NB4 (cell line): ENCODE data around the gene PROM1.

Source experiments
- MYC ChIP-seq: IDR thresholded peaks from 2 replicates; pipeline ENCODE4 v1.6.1; 2011; ENCODE audit warnings: low read depth, low read length
- POLR2A ChIP-seq: IDR thresholded peaks from 2 replicates; pipeline ENCODE4 v1.6.1; 2011; ENCODE audit warnings: mild to moderate bottlenecking; ENCODE audit not compliant: insufficient read length; ENCODE audit errors: extremely low read depth
- TF ChIP-seq, protein P1 (sequence below): IDR thresholded peaks from one replicate; pipeline ENCODE4 v1.5.1; 2012; ENCODE audit warnings: low read depth, low read length
- TF ChIP-seq, protein P2 (sequence below): IDR thresholded peaks from 2 replicates; pipeline ENCODE4 v1.6.1; 2011; ENCODE audit warnings: low read depth, low read length

DNA sequence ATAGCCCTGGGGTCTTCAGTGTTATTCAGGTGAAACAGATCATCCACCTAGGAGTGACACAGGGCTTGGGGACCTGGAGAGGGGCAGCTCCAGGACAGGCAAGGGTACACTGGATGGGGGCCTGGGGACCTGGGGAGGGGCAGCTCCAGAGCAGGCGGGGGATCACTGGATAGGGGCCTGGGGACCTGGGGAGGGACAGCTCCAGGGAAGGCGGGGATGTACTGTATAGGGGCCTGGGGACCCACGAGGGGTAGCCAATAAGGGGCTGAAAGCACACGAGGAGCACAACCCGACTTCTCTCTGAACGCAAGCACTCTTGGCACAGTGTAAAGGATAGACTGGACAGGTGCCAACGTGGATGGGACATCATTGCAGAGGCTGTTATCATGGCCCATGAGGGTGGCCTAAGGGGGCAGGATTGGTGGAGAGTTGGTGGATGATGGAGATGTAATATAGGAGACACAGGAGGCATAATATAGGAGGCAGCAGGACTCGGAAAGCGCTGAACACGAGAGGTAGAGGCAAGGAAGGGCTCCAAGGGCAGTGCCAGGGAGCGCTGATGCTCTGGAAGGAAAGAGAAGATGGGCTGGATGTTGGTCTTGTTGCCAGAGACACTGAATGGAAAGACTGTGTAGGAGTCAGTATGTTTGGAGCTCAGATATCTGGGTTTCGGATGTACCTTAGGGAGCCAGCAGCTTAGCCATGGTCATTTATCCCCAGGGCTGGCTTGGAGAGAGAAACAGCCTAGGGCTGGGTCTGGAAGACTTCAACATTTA lies 82.9 kb downstream of the PROM1 start:
- TF ChIP-seq, protein P1, sequence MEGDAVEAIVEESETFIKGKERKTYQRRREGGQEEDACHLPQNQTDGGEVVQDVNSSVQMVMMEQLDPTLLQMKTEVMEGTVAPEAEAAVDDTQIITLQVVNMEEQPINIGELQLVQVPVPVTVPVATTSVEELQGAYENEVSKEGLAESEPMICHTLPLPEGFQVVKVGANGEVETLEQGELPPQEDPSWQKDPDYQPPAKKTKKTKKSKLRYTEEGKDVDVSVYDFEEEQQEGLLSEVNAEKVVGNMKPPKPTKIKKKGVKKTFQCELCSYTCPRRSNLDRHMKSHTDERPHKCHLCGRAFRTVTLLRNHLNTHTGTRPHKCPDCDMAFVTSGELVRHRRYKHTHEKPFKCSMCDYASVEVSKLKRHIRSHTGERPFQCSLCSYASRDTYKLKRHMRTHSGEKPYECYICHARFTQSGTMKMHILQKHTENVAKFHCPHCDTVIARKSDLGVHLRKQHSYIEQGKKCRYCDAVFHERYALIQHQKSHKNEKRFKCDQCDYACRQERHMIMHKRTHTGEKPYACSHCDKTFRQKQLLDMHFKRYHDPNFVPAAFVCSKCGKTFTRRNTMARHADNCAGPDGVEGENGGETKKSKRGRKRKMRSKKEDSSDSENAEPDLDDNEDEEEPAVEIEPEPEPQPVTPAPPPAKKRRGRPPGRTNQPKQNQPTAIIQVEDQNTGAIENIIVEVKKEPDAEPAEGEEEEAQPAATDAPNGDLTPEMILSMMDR = no peak
- TF ChIP-seq, protein P2, sequence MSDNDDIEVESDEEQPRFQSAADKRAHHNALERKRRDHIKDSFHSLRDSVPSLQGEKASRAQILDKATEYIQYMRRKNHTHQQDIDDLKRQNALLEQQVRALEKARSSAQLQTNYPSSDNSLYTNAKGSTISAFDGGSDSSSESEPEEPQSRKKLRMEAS = no peak
- TF ChIP-seq POLR2A (no peak), MYC (no peak)
